OCI-LY7 (cell line): Measurements from ENCODE around the gene FBN2.

Experiments used
- CTCF ChIP-seq: fragments of 200-600 bp; sonication (generic); conservative IDR thresholded peaks from 2 replicates; pipeline ENCODE4 v1.5.1; 2014; ENCODE audit warnings: mild to moderate bottlenecking, antibody characterized with exemption, low read length, moderate library complexity, mixed read lengths
- EZH2phosphoT487 ChIP-seq: fragments of 200-600 bp; sonication (generic); IDR thresholded peaks from 2 replicates; pipeline ENCODE4 v1.6.1; 2018; ENCODE audit warnings: low read depth, borderline replicate concordance, mild to moderate bottlenecking, mixed run types, antibody characterized with exemption, low read length, moderate library complexity, mixed read lengths

DNA sequence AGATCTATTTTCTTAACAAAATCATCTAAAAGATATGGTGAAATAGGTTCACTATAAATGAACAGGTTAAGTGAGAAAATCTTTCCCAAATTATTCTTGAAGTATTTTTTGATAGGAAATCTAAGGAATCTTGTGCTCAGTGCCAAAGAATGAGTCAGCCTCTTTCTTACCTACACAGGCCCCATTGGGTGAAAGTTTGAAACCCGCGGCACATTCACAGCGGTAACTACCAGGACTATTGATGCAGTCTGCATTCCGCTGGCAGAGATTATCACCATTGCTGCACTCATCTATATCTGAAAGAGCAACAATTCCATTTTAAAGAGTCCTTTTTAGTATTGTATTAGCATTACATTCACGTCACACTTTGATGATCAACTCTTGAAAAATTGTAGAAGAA is 232.7 kb downstream of the FBN2 start:
- TF ChIP-seq CTCF: no peak
- TF ChIP-seq EZH2phosphoT487: no peak
